Upper lobe of left lung (tissue), 6 donors: Measurements from ENCODE around the gene SMIM13. TPM values are rescaled to one million over a fixed set of nuclear protein-coding genes. Genes with fewer than 3 reads are reported as not detected.

Source experiments
- ATAC-seq, 2 donors: fragments of 200-7000 bp; cut with Tn5 transposase; one replicate each; pipeline ENCODE4 v1.9.1; 2022; ENCODE audit warnings: mild to moderate bottlenecking in 2 of 2, moderate library complexity in 2 of 2; ENCODE audit not compliant: low FRiP score in 2 of 2
- DNase-seq, 2 donors: peaks; one replicate each; pipeline ENCODE4 v3.0.0-alpha.2; 2019 to 2020
- H3K27ac ChIP-seq, 4 donors: fragments of 200-600 bp; sonication (generic); one replicate each; pipeline ENCODE4 v1.5.1; 2016 to 2019
- H3K27me3 ChIP-seq, 4 donors: fragments of 200-600 bp; sonication (generic); one replicate each; pipeline ENCODE4 v1.5.1; 2017 to 2019
- H3K36me3 ChIP-seq, 4 donors: fragments of 200-600 bp; sonication (generic); one replicate each; pipeline ENCODE4 v1.5.1; 2016 to 2019
- H3K4me1 ChIP-seq, 4 donors: fragments of 200-600 bp; sonication (generic); one replicate each; pipeline ENCODE4 v1.5.1; 2018 to 2019
- H3K4me3 ChIP-seq, 4 donors: fragments of 200-600 bp; sonication (generic); one replicate each; pipeline ENCODE4 v1.5.1; 2017 to 2019; ENCODE audit warnings: mild to moderate bottlenecking in 2 of 4, moderate library complexity in 1 of 4
- H3K9me3 ChIP-seq, 4 donors: fragments of 200-600 bp; sonication (generic); one replicate each; pipeline ENCODE4 v1.5.1; 2018 to 2019
- EP300 ChIP-seq, 4 donors: sonication (generic); formaldehyde crosslinking; IDR thresholded peaks; one replicate each; pipeline ENCODE4 v1.5.1; 2017; ENCODE audit warnings: antibody characterized with exemption in 4 of 4, control low read depth in 2 of 4
- POLR2A ChIP-seq, 4 donors: fragments of 450-650 bp; IDR thresholded peaks; one replicate each; pipeline ENCODE4 v1.5.1; 2016 to 2017; ENCODE audit warnings: antibody characterized with exemption in 4 of 4, mild to moderate bottlenecking in 2 of 4
- POLR2AphosphoS5 ChIP-seq, 2 donors: sonication (generic); formaldehyde crosslinking; IDR thresholded peaks; one replicate each; pipeline ENCODE4 v1.5.1; 2017; ENCODE audit warnings: antibody characterized with exemption in 2 of 2
- WGBS, 2 donors: methylation state at CpG; one replicate each; pipeline ENCODE4 v1.1.5; 2017 to 2018; 5-methylcytosine and 5-hydroxymethylcytosine counted together
- total RNA-seq, 6 donors: library from RNA; depleted of rRNA in 4 of 6; stranded (reverse); fragments of >200 nt in 4 of 6; gene quantifications; one replicate each; pipeline versions ENCODE4 v1.1.0 to v1.2.1, GENCODE V29; 2016 to 2021
- TF ChIP-seq, protein P1 (sequence below), 6 experiments: fragments of 450-650 bp in 4 of 6; fragments of 200-600 bp in 2 of 6; sonication (generic) in 2 of 6; IDR thresholded peaks; one replicate each; pipeline ENCODE4 v1.5.1; 2016 to 2019; ENCODE audit warnings: antibody characterized with exemption in 6 of 6
- donor health status: DM: no; HTN: no; CAD: no; lungs with moderate emphysema.
- donor health status: DM: no; HTN: yes; CAD: no; lungs with severe emphysema.

The SMIM13 gene
- total RNA-seq, 6 donors from 2014 or later = 1.0 to 9.6 (median 6.3) TPM

DNA sequence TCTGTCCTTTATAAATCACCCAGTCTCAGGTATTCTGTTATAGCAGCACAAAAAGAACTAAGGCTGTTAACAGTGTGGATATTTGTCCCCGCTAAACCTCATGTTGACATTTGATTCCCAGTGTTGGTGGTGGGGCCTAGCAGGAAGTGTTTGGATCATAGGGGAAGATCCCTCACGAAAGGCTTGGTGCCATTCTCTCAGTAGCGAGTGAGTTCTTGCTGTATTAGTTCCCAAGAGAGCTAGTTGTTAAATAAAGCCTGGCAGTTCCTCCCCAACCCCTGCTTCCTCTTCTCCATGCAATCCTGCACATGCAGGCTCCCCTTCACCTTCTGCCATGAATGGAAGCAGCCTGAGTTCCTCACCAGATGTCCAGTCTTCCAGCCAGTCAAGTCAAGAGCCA is 47.7 kb downstream of the SMIM13 start:
- Histone ChIP-seq H3K36me3 (no peaks in the 10 kb centered on the region), H3K4me3 (no peak overlapping the region), H3K4me1 (peaks cover 0 to 8% (median 6%) of the 10 kb centered on the region in 4 donors), H3K27me3 (no peaks in the 10 kb centered on the region), H3K27ac (no peak overlapping the region), H3K9me3 (no peaks in the 10 kb centered on the region)
- no peak for DNase-seq
- ATAC-seq = no peak
- 83% methylated on average over 3 of the region's 3 CpGs for WGBS, 2 donors
- no peak for TF ChIP-seq POLR2A (IDR thresholded peaks at IDR 0.05)
- no peak for TF ChIP-seq POLR2AphosphoS5 (IDR thresholded peaks at IDR 0.05)
- TF ChIP-seq, protein P1, sequence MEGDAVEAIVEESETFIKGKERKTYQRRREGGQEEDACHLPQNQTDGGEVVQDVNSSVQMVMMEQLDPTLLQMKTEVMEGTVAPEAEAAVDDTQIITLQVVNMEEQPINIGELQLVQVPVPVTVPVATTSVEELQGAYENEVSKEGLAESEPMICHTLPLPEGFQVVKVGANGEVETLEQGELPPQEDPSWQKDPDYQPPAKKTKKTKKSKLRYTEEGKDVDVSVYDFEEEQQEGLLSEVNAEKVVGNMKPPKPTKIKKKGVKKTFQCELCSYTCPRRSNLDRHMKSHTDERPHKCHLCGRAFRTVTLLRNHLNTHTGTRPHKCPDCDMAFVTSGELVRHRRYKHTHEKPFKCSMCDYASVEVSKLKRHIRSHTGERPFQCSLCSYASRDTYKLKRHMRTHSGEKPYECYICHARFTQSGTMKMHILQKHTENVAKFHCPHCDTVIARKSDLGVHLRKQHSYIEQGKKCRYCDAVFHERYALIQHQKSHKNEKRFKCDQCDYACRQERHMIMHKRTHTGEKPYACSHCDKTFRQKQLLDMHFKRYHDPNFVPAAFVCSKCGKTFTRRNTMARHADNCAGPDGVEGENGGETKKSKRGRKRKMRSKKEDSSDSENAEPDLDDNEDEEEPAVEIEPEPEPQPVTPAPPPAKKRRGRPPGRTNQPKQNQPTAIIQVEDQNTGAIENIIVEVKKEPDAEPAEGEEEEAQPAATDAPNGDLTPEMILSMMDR (IDR thresholded peaks at IDR 0.05) = no peak
- no peak for TF ChIP-seq EP300 (IDR thresholded peaks at IDR 0.05)

DNA sequence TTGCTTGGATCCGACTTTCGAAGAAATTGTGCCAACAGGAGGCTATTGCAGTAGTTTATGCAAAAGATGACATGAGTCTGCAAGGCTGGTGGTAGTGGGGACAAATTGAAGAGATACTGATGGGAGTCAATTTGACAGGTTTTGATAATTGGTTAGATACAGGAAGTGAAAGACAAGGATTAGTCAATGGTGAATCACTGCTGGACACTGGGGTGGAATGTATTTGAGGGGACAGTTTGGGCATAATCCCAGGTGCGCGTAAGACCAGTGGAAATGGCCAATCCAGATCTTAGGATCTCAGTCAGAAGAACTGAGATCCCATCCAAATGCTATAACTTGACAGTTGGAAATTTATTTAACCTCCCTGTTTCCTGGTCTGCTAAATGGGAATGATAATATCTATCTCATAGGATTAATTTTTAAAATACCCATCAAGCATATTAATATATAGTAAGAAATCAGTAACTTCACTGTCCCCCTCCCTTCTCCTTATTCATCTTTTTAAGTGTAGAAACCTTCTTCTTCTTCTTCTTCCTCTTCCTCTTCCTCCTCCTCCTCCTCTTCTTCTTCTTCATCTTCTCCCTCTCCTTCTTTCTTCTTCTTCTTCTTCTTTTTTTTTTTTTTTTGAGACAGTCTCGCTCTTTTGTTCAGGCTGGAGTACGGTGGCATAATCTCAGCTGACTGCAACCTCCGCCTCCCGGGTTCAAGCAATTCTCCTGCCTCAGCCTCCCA is 48.8 kb downstream of the SMIM13 start:
- ATAC-seq = no peak
- H3K4me3 ChIP-seq = no peak overlapping the region
- no peaks in the 10 kb centered on the region for H3K9me3 ChIP-seq
- WGBS, 2 donors = 93 to 95% methylated on average over 8 of the region's 8 CpGs
- H3K27ac ChIP-seq = no peak overlapping the region
- TF ChIP-seq EP300 (IDR thresholded peaks at IDR 0.05) = no peak
- no peak for TF ChIP-seq POLR2AphosphoS5 (IDR thresholded peaks at IDR 0.05)
- no peak for TF ChIP-seq POLR2A (IDR thresholded peaks at IDR 0.05)
- TF ChIP-seq, protein P1 (IDR thresholded peaks at IDR 0.05) = no peak
- DNase-seq = no peak
- no peaks in the 10 kb centered on the region for H3K36me3 ChIP-seq
- H3K4me1 ChIP-seq = peaks cover 0 to 8% (median 6%) of the 10 kb centered on the region in 4 donors
- no peaks in the 10 kb centered on the region for H3K27me3 ChIP-seq

DNA sequence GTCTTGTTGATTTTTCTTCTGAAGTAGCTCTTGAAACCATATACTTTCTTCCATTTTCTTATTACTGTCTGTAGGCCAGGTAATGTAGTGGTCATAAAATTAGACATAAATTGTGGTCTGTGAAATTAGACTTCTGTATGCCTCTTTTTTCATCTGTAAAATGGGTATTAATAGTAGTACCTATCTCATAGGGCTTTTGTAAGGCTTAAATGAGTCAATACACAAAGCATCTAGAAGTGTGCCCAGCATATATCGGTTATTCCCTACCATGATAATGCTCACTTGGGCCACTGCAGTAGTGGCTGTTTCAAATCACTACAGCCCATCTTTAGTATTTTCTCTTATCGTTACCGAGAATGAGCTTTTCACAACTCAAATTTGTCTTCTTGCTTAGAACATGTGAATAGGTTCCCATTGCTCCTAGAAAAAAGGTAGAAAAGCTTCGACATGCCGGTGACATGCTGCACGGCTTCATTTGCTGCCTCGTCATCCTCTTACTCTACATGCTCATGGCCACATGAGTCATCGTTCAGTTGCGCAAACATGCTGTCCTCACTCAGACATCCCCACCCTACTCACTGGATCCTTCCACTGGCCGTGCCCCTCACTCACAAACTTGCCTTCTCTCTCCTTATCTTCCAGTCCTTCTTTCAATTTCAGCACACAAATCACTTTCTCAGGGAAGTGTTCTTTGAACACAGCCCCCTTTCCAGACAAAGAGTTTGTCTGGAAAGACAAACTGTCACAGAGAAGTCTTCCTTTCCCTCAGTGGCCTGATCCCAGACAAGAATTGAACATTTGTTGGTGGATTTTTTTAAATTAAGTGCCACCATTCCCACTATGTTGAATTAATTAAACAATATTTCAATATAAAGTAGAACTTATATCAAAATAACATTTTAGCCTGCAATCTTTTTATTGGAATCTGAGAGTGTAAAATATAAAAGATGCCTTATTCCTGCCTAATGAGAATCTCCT is 50.0 kb downstream of the SMIM13 start:
- TF ChIP-seq, protein P1 (IDR thresholded peaks at IDR 0.05) = no peak
- peak; percentile 51 to 63 for TF ChIP-seq POLR2AphosphoS5 (IDR thresholded peaks at IDR 0.05)
- peak in 1 of 4 donors; percentile 61 for TF ChIP-seq EP300 (IDR thresholded peaks at IDR 0.05)
- no peak for TF ChIP-seq POLR2A (IDR thresholded peaks at IDR 0.05)
- Histone ChIP-seq H3K9me3 (no peaks in the 10 kb centered on the region), H3K36me3 (no peaks in the 10 kb centered on the region), H3K4me3 (no peak overlapping the region), H3K27ac (no peak overlapping the region), H3K27me3 (no peaks in the 10 kb centered on the region), H3K4me1 (peaks cover 0 to 8% (median 6%) of the 10 kb centered on the region in 4 donors)
- 72 to 79% methylated on average over 10 of the region's 10 CpGs for WGBS, 2 donors
- peak; percentile 87 to 95 for ATAC-seq
- DNase-seq = peak in 1 of 2 donors; percentile 93

DNA sequence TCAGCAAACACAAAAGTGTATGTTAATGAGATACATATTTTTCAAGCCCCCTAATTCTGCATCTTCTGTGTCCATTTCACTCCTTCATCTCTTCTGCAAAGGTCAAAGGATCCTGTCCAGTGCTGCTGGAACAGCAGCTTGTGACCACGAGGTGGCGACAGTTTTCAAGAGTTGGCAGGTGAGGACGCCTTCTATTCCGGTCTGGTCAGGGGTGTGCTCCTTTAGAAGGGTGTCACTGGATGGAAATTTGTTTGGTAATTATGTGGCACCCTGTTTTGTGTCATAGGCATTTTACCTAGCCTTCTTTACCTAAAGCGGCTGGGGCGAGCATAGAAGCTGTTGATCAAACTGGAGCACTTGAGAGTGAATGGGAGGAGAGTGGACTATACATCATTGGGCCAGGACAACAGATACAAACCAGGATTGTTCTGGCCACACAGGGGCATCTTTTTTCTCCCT is 50.8 kb downstream of the SMIM13 start:
- DNase-seq = peak in 1 of 2 donors; percentile 84
- no peak overlapping the region for H3K4me3 ChIP-seq
- no peaks in the 10 kb centered on the region for H3K27me3 ChIP-seq
- TF ChIP-seq, protein P1 (IDR thresholded peaks at IDR 0.05) = peak; percentile 84 to 89 (median 88)
- TF ChIP-seq EP300 (IDR thresholded peaks at IDR 0.05) = no peak
- 21 to 25% methylated on average over 6 of the region's 6 CpGs for WGBS, 2 donors
- H3K36me3 ChIP-seq = no peaks in the 10 kb centered on the region
- H3K9me3 ChIP-seq = no peaks in the 10 kb centered on the region
- no peak overlapping the region for H3K27ac ChIP-seq
- peak; percentile 90 to 92 for ATAC-seq
- peaks cover 0 to 8% (median 6%) of the 10 kb centered on the region in 4 donors for H3K4me1 ChIP-seq
